Measurements from ENCODE around the gene KPNA1. TPM values are rescaled to one million over a fixed set of nuclear protein-coding genes. Genes with fewer than 3 reads are reported as not detected.

KPNA1 gene
- polyA plus RNA-seq, 1 of the 3 experiments (the other 2 are of a cell fraction): 21.6 TPM

- no peak for TF ChIP-seq FOXM1 (IDR thresholded peaks at IDR 0.05; ENCODE audit: low read depth)
- DNase-seq: no peak
- ChIA-PET POLR2A (no interaction called here), CTCF (interaction anchor here (1.3 kb wide), 1 partner anchor 191 kb away, joined by 3 read pairs; no protein-coding TSS in a partner anchor)
- Histone ChIP-seq H3K4me2 (no peak overlapping the region), H3K79me2 (ENCODE audit: insufficient read depth) (peaks cover 95% of the 10 kb centered on the region), H3K27ac (ENCODE audit: low read depth in 2 of 2, low read length in 1 of 2) (no peak overlapping the region), H2AFZ (ENCODE audit: low read depth) (no peak overlapping the region), H3F3A (replicated peaks; ENCODE audit: insufficient read depth) (peaks cover 24% of the 10 kb centered on the region), H3K36me3 (replicated peaks in 1 of 2; ENCODE audit: control insufficient read depth in 1 of 2, insufficient read depth in 2 of 2, low read length in 1 of 2) (peaks cover 23 to 27% of the 10 kb centered on the region in 2 experiments), H3K4me1 (ENCODE audit: control insufficient read depth in 1 of 2, insufficient read depth in 2 of 2, low read depth in 1 of 2, low read length in 1 of 2) (peaks cover 0 to 6% of the 10 kb centered on the region in 2 experiments; a peak in 1 of 4 replicates), H3K27me3 (ENCODE audit: insufficient read depth) (no peaks in the 10 kb centered on the region), H3K4me3 (ENCODE audit: low read depth in 2 of 2, low read length in 1 of 2) (no peak overlapping the region), H3K9ac (no peak overlapping the region), H4K20me1 (ENCODE audit: insufficient read depth) (peaks cover 21% of the 10 kb centered on the region), H3K9me2 (no peaks in the 10 kb centered on the region), H3K9me3 (no peaks in the 10 kb centered on the region)
- WGBS (ENCODE audit: low lambda C conversion rate): 88% methylated on average over 7 of the region's 7 CpGs
These were observed 26.3 kb downstream of the KPNA1 start for GRCh38 chr3:122488262-122488973.

- peaks cover 37% of the 10 kb centered on the region for H4K20me1 ChIP-seq (ENCODE audit: insufficient read depth)
- H3K27ac ChIP-seq (ENCODE audit: low read depth in 2 of 2, low read length in 1 of 2): no peak overlapping the region
- H3K4me1 ChIP-seq (ENCODE audit: control insufficient read depth in 1 of 2, insufficient read depth in 2 of 2, low read depth in 1 of 2, low read length in 1 of 2): peaks cover 2 to 7% of the 10 kb centered on the region in 2 experiments; a peak in 2 of 4 replicates
- H3K79me2 ChIP-seq (ENCODE audit: insufficient read depth): peaks cover 98% of the 10 kb centered on the region
- H3K27me3 ChIP-seq (ENCODE audit: insufficient read depth): no peaks in the 10 kb centered on the region
- H3K4me3 ChIP-seq (ENCODE audit: low read depth in 2 of 2, low read length in 1 of 2): no peak overlapping the region
- no peak overlapping the region for H3K9ac ChIP-seq
- H2AFZ ChIP-seq (ENCODE audit: low read depth): no peak overlapping the region
- H3K9me2 ChIP-seq: no peaks in the 10 kb centered on the region
- WGBS (ENCODE audit: low lambda C conversion rate): 77% methylated on average over 5 of the region's 5 CpGs
- POLR2A ChIA-PET: no interaction called here
- no peaks in the 10 kb centered on the region for H3K9me3 ChIP-seq
- no peak for DNase-seq
- H3K36me3 ChIP-seq (replicated peaks in 1 of 2; ENCODE audit: control insufficient read depth in 1 of 2, insufficient read depth in 2 of 2, low read length in 1 of 2): peaks cover 4 to 10% of the 10 kb centered on the region in 2 experiments
- CTCF ChIA-PET: no interaction called here
- peak; percentile 15; the same call in 1 of the 2 replicates for TF ChIP-seq JUND (IDR thresholded peaks at IDR 0.05)
- no peak for TF ChIP-seq GABPA (IDR thresholded peaks at IDR 0.05; ENCODE audit: low read depth)
- no peak for TF ChIP-seq NFIC (IDR thresholded peaks at IDR 0.05; ENCODE audit: borderline replicate concordance)
- no peak for TF ChIP-seq ELF1 (IDR thresholded peaks at IDR 0.05)
- TF ChIP-seq FOSL2 (IDR thresholded peaks at IDR 0.05; ENCODE audit: borderline replicate concordance, low read depth): peak; percentile 49; the same call in 1 of the 2 replicates
- no peak for TF ChIP-seq RAD21 (IDR thresholded peaks at IDR 0.05; ENCODE audit: low read length)
- no peak for TF ChIP-seq USF2 (IDR thresholded peaks at IDR 0.05; ENCODE audit: borderline replicate concordance, low read depth, low read length)
- H3F3A ChIP-seq (replicated peaks; ENCODE audit: insufficient read depth): peaks cover 30% of the 10 kb centered on the region
- no peak overlapping the region for H3K4me2 ChIP-seq
These were observed 29.8 kb downstream of the KPNA1 start for GRCh38 chr3:122484985-122485384.

GRCh38 chr3:122481390-122481789 lies 33.3 kb downstream of the KPNA1 start:
- ChIA-PET POLR2A (no interaction called here), CTCF (no interaction called here)
- 95% methylated on average over 3 of the region's 3 CpGs for WGBS (ENCODE audit: low lambda C conversion rate)
- no peak overlapping the region for H3K9ac ChIP-seq
- H2AFZ ChIP-seq (ENCODE audit: low read depth): no peak overlapping the region
- peaks cover 55% of the 10 kb centered on the region for H4K20me1 ChIP-seq (ENCODE audit: insufficient read depth)
- H3K4me3 ChIP-seq (ENCODE audit: low read depth in 2 of 2, low read length in 1 of 2): no peak overlapping the region
- no peaks in the 10 kb centered on the region for H3K27me3 ChIP-seq (ENCODE audit: insufficient read depth)
- no peak for DNase-seq
- peaks cover 13% of the 10 kb centered on the region for H3F3A ChIP-seq (replicated peaks; ENCODE audit: insufficient read depth)
- peaks cover 0 to 15% of the 10 kb centered on the region in 2 experiments for H3K36me3 ChIP-seq (replicated peaks in 1 of 2; ENCODE audit: control insufficient read depth in 1 of 2, insufficient read depth in 2 of 2, low read length in 1 of 2)
- H3K4me1 ChIP-seq (ENCODE audit: control insufficient read depth in 1 of 2, insufficient read depth in 2 of 2, low read depth in 1 of 2, low read length in 1 of 2): peaks cover 2 to 7% of the 10 kb centered on the region in 2 experiments; a peak in 2 of 4 replicates
- H3K4me2 ChIP-seq: no peak overlapping the region
- no peak overlapping the region; a peak in 1 of 4 replicates for H3K27ac ChIP-seq (ENCODE audit: low read depth in 2 of 2, low read length in 1 of 2)
- H3K79me2 ChIP-seq (ENCODE audit: insufficient read depth): peaks cover 98% of the 10 kb centered on the region
- no peaks in the 10 kb centered on the region for H3K9me2 ChIP-seq
- no peaks in the 10 kb centered on the region for H3K9me3 ChIP-seq
- no peak for TF ChIP-seq JUND (IDR thresholded peaks at IDR 0.05)
- TF ChIP-seq RCOR1 (IDR thresholded peaks at IDR 0.05; ENCODE audit: low read length): no peak
- no peak for TF ChIP-seq EZH2phosphoT487 (IDR thresholded peaks at IDR 0.05; ENCODE audit: borderline replicate concordance, low read depth)
- TF ChIP-seq TEAD4 (IDR thresholded peaks at IDR 0.05; ENCODE audit: borderline replicate concordance, insufficient read depth): no peak
- TF ChIP-seq MEF2A (IDR thresholded peaks at IDR 0.05; ENCODE audit: borderline replicate concordance, low read depth): no peak
- TF ChIP-seq EP300 (IDR thresholded peaks at IDR 0.05; ENCODE audit: borderline replicate concordance in 1 of 2, low read depth in 1 of 2, low read length in 1 of 2): no peak
- TF ChIP-seq GATA2 (CRISPR knock-in tag; IDR thresholded peaks at IDR 0.05): no peak
- TF ChIP-seq RXRA (IDR thresholded peaks at IDR 0.05; ENCODE audit: borderline replicate concordance, low read depth): no peak
- no peak for TF ChIP-seq GABPA (IDR thresholded peaks at IDR 0.05; ENCODE audit: low read depth)
- no peak for TF ChIP-seq TAF1 (IDR thresholded peaks at IDR 0.05; ENCODE audit: borderline replicate concordance, low read depth, low read length)
- no peak for TF ChIP-seq POLR2AphosphoS5 (IDR thresholded peaks at IDR 0.05; ENCODE audit: low read depth, low read length)
- TF ChIP-seq IRF3 (IDR thresholded peaks at IDR 0.05; ENCODE audit: low read depth, low read length): no peak
- TF ChIP-seq SIN3A (IDR thresholded peaks at IDR 0.05; ENCODE audit: borderline replicate concordance, low read depth, low read length): no peak

Measured in SK-N-SH (cell line).